ENCODE data around the gene RNF222. TPM values are rescaled to one million over a fixed set of nuclear protein-coding genes. Genes with fewer than 3 reads are reported as not detected.

Gene RNF222
- total and polyA plus RNA-seq, 10 of the 15 experiments (the other 5 are each of a cell fraction or from before 2014, with no cell fraction given): not detected

DNA sequence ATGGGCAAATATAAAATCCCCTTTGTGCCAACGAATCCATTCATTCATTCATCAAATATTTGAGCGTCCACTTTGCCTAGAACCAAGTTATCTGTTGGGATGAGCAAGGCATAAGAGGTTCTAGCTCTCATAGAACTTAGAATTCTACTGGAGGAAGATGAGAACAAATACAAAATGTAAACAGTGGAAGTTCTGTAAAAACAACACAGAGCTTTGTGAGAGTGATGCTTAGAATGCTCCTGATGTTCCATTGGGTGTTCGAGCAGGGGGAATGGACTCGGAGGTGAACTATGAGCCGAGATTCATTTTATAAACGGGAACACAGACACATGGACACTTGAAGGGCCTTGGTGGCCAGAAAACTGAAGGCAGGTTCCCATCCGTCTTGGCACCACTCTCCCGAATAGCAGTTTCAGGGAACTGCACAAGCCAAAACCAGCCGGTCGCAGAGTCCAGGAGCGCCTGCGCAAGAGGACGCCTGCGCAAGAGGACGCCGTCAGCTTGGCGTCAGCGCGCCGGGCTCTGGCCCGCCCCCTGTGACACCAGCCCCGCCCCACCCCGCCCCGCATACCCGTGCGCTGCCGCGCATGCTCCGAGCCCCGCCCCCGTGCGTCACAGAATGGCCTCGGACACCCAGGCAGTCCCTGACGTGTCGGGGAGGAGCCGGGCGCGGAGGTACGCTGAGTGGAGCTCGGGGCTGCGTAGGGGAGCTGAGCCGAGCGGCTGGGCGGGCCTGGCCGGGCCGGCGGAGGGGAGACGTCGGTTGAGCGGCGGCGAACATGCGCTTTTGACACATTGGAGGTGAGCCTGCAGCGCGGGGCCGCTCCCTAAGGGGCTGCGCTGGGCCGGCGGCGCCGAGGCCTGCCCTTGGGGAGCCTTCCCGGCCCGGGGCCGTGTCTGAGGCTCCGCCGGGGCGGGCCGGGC is 37.9 kb upstream of the RNF222 start, which contains the start of gene NDEL1 (continued):
- TF ChIP-seq, protein P1, sequence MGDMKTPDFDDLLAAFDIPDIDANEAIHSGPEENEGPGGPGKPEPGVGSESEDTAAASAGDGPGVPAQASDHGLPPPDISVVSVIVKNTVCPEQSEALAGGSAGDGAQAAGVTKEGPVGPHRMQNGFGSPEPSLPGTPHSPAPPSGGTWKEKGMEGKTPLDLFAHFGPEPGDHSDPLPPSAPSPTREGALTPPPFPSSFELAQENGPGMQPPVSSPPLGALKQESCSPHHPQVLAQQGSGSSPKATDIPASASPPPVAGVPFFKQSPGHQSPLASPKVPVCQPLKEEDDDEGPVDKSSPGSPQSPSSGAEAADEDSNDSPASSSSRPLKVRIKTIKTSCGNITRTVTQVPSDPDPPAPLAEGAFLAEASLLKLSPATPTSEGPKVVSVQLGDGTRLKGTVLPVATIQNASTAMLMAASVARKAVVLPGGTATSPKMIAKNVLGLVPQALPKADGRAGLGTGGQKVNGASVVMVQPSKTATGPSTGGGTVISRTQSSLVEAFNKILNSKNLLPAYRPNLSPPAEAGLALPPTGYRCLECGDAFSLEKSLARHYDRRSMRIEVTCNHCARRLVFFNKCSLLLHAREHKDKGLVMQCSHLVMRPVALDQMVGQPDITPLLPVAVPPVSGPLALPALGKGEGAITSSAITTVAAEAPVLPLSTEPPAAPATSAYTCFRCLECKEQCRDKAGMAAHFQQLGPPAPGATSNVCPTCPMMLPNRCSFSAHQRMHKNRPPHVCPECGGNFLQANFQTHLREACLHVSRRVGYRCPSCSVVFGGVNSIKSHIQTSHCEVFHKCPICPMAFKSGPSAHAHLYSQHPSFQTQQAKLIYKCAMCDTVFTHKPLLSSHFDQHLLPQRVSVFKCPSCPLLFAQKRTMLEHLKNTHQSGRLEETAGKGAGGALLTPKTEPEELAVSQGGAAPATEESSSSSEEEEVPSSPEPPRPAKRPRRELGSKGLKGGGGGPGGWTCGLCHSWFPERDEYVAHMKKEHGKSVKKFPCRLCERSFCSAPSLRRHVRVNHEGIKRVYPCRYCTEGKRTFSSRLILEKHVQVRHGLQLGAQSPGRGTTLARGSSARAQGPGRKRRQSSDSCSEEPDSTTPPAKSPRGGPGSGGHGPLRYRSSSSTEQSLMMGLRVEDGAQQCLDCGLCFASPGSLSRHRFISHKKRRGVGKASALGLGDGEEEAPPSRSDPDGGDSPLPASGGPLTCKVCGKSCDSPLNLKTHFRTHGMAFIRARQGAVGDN (IDR thresholded peaks at IDR 0.05): peak; percentile 43
- TF ChIP-seq DPF2 (IDR thresholded peaks at IDR 0.05): peak; percentile 77; the same call in 1 of the 2 replicates
- TF ChIP-seq POLR2AphosphoS2 (IDR thresholded peaks at IDR 0.05; ENCODE audit: low read depth, low read length): peak; percentile 81
- peak; percentile 84 for TF ChIP-seq IKZF1 (conservative IDR thresholded peaks at IDR 0.05)
- TF ChIP-seq, protein P2, sequence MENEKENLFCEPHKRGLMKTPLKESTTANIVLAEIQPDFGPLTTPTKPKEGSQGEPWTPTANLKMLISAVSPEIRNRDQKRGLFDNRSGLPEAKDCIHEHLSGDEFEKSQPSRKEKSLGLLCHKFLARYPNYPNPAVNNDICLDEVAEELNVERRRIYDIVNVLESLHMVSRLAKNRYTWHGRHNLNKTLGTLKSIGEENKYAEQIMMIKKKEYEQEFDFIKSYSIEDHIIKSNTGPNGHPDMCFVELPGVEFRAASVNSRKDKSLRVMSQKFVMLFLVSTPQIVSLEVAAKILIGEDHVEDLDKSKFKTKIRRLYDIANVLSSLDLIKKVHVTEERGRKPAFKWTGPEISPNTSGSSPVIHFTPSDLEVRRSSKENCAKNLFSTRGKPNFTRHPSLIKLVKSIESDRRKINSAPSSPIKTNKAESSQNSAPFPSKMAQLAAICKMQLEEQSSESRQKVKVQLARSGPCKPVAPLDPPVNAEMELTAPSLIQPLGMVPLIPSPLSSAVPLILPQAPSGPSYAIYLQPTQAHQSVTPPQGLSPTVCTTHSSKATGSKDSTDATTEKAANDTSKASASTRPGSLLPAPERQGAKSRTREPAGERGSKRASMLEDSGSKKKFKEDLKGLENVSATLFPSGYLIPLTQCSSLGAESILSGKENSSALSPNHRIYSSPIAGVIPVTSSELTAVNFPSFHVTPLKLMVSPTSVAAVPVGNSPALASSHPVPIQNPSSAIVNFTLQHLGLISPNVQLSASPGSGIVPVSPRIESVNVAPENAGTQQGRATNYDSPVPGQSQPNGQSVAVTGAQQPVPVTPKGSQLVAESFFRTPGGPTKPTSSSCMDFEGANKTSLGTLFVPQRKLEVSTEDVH (IDR thresholded peaks at IDR 0.05; ENCODE audit: low read depth, partially characterized antibody): no peak
- TF ChIP-seq, protein P3, sequence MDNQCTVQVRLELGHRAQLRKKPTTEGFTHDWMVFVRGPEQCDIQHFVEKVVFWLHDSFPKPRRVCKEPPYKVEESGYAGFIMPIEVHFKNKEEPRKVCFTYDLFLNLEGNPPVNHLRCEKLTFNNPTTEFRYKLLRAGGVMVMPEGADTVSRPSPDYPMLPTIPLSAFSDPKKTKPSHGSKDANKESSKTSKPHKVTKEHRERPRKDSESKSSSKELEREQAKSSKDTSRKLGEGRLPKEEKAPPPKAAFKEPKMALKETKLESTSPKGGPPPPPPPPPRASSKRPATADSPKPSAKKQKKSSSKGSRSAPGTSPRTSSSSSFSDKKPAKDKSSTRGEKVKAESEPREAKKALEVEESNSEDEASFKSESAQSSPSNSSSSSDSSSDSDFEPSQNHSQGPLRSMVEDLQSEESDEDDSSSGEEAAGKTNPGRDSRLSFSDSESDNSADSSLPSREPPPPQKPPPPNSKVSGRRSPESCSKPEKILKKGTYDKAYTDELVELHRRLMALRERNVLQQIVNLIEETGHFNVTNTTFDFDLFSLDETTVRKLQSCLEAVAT (IDR thresholded peaks at IDR 0.05): peak; percentile 73
- 0 out of 2 replicates have a peak, but pooled peaks have one; percentile 28 for TF ChIP-seq STAT1 (conservative IDR thresholded peaks at IDR 0.05)
- 0 out of 2 replicates have a peak, but pooled peaks have one; percentile 57 for TF ChIP-seq SIN3A (IDR thresholded peaks at IDR 0.05; ENCODE audit: low read depth, low read length)
- 0 out of 2 replicates have a peak, but pooled peaks have one; percentile 13 for TF ChIP-seq NFYB (IDR thresholded peaks at IDR 0.05; ENCODE audit: insufficient read depth, low read depth, low read length)
- no peak for TF ChIP-seq SUPT20H (IDR thresholded peaks at IDR 0.05; ENCODE audit: borderline replicate concordance, control insufficient read depth, low read depth, low read length)
- peak; percentile 24 for TF ChIP-seq RELA (IDR thresholded peaks at IDR 0.05; ENCODE audit: borderline replicate concordance, partially characterized antibody)
- TF ChIP-seq BRCA1 (IDR thresholded peaks at IDR 0.05; ENCODE audit: low read depth, low read length): no peak
- peak; percentile 9; the same call in 1 of the 2 replicates for TF ChIP-seq SPI1 (IDR thresholded peaks at IDR 0.05; ENCODE audit: borderline replicate concordance, insufficient read depth, low read depth, low read length)
- TF ChIP-seq MEF2A (IDR thresholded peaks at IDR 0.05; ENCODE audit: insufficient read depth, low read depth, low read length): no peak
- peak; percentile 76 for TF ChIP-seq SMAD5 (IDR thresholded peaks at IDR 0.05; ENCODE audit: low read depth)
- peak in 1 of 2 experiments; percentile 35; a peak in 1 of 4 replicates for TF ChIP-seq BHLHE40 (IDR thresholded peaks at IDR 0.05; ENCODE audit: borderline replicate concordance in 1 of 2, low read depth in 2 of 2, low read length in 1 of 2)
- TF ChIP-seq, protein P4, sequence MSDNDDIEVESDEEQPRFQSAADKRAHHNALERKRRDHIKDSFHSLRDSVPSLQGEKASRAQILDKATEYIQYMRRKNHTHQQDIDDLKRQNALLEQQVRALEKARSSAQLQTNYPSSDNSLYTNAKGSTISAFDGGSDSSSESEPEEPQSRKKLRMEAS (IDR thresholded peaks at IDR 0.05; ENCODE audit: low read depth, low read length): 0 out of 2 replicates have a peak, but pooled peaks have one; percentile 24
- TF ChIP-seq SMARCA5 (IDR thresholded peaks at IDR 0.05): peak; percentile 72; the same call in 1 of the 2 replicates
- 0 out of 2 replicates have a peak, but pooled peaks have one; percentile 7 for TF ChIP-seq HCFC1 (IDR thresholded peaks at IDR 0.05; ENCODE audit: low read length)
